Peyer's patch (tissue), 4 donors: ENCODE data around the gene SCG3.

Source experiments
- POLR2A ChIP-seq, 2 donors: fragments of 450-650 bp; IDR thresholded peaks; one replicate each; pipeline ENCODE4 v1.5.1; 2017; ENCODE audit warnings: antibody characterized with exemption in 2 of 2, mild to moderate bottlenecking in 2 of 2, moderate library complexity in 2 of 2
- TF ChIP-seq, protein P1 (sequence below), 6 experiments: fragments of 450-650 bp in 4 of 6; fragments of 200-600 bp in 2 of 6; sonication (generic) in 1 of 6; IDR thresholded peaks; one replicate each; pipeline ENCODE4 v1.5.1; 2017 to 2019; ENCODE audit warnings: antibody characterized with exemption in 6 of 6, mild to moderate bottlenecking in 3 of 6, moderate library complexity in 1 of 6

DNA sequence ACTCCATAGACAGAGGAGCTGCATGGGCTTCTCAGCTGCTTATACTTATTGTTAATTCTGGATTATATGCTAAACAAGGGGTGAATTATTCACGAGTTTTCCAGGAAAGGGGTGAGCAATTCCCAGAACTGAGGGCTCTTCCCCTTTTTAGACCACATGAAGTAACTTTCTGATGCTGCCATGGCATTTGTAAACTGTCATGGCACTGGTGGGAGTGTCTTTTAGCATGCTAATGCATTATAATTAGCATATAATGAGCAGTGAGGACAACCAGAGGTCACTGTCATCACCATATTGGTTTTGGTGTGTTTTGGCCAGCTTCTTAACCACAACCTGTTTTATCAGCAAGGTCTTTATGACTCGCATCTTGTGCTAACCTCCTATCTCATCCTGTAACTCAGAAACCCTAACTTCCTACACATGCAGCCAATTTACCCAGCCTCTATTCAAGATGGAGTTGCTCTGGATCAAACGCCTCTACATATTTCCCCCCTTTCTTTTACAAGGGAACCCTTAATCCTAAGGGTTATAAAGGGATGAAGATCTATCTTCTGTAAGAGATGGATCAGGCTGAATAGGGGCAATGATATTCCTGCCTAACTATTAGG lies 46.6 kb upstream of the SCG3 start:
- TF ChIP-seq, protein P1, sequence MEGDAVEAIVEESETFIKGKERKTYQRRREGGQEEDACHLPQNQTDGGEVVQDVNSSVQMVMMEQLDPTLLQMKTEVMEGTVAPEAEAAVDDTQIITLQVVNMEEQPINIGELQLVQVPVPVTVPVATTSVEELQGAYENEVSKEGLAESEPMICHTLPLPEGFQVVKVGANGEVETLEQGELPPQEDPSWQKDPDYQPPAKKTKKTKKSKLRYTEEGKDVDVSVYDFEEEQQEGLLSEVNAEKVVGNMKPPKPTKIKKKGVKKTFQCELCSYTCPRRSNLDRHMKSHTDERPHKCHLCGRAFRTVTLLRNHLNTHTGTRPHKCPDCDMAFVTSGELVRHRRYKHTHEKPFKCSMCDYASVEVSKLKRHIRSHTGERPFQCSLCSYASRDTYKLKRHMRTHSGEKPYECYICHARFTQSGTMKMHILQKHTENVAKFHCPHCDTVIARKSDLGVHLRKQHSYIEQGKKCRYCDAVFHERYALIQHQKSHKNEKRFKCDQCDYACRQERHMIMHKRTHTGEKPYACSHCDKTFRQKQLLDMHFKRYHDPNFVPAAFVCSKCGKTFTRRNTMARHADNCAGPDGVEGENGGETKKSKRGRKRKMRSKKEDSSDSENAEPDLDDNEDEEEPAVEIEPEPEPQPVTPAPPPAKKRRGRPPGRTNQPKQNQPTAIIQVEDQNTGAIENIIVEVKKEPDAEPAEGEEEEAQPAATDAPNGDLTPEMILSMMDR (IDR thresholded peaks at IDR 0.05), result no peak
- no peak for TF ChIP-seq POLR2A (IDR thresholded peaks at IDR 0.05)
